ENCODE measurements around the gene KREMEN2.

DNA sequence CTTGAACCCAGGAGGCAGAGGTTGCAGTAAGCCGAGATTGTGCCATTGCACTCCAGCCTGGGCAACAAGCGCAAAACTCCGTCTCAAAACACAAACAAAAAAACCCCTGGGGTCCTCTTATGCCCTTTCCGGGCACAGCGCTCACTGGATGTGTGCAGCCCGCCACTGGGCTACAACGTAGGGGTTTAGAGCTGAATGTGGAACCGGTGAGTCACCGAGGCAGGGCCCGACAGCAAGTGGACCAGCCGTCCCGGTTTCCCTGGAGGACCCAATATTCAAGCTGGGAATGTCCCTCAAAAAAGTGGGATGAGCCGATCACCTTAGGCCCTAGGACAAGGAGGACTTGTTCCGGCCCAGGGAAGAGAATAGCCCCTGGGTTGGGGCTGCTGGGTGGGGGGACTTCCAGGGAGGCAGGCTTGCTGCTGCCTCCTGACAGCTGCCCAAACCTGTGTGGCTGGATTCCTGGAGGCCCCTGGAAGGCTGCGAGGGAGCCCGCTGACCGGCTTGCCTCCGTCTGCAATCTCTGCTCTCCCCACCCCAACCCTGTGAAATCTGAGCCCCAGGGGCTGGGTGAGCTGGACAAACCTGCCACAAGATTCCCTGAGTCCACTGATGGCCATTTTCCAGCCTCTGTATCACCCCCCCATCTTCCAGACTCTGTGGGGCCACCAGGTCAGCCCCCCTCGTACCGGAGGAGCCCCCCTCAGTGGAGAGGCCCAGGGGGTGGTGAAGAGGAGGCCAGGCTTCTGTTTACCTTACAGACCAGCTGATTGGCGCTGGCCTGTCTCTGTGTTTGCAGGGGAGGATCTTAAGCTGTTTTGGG is 45.7 kb downstream of the KREMEN2 start:
- TF ChIP-seq, protein P1, sequence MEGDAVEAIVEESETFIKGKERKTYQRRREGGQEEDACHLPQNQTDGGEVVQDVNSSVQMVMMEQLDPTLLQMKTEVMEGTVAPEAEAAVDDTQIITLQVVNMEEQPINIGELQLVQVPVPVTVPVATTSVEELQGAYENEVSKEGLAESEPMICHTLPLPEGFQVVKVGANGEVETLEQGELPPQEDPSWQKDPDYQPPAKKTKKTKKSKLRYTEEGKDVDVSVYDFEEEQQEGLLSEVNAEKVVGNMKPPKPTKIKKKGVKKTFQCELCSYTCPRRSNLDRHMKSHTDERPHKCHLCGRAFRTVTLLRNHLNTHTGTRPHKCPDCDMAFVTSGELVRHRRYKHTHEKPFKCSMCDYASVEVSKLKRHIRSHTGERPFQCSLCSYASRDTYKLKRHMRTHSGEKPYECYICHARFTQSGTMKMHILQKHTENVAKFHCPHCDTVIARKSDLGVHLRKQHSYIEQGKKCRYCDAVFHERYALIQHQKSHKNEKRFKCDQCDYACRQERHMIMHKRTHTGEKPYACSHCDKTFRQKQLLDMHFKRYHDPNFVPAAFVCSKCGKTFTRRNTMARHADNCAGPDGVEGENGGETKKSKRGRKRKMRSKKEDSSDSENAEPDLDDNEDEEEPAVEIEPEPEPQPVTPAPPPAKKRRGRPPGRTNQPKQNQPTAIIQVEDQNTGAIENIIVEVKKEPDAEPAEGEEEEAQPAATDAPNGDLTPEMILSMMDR (conservative IDR thresholded peaks at IDR 0.05): no peak
- TF ChIP-seq EZH2 (IDR thresholded peaks at IDR 0.05; ENCODE audit: low read depth): no peak

Measured in PC-9 (cell line).